Measurements from ENCODE around the gene DUSP2.

- TF ChIP-seq CTCF (conservative IDR thresholded peaks at IDR 0.05; ENCODE audit: low read depth in 2 of 2) (no peak), EZH2 (IDR thresholded peaks at IDR 0.05; ENCODE audit: low read depth, unreplicated experiment) (no peak), REST (IDR thresholded peaks at IDR 0.05; ENCODE audit: unreplicated experiment) (no peak), EZH2phosphoT487 (IDR thresholded peaks at IDR 0.05; ENCODE audit: unreplicated experiment) (no peak), POLR2AphosphoS5 (IDR thresholded peaks at IDR 0.05; ENCODE audit: low read depth) (no peak), JUNB (IDR thresholded peaks at IDR 0.05; ENCODE audit: unreplicated experiment) (no peak), ZNF331 (CRISPR knock-in tag; IDR thresholded peaks at IDR 0.05; ENCODE audit: low read depth) (no peak), CREB1 (CRISPR knock-in tag; IDR thresholded peaks at IDR 0.05; ENCODE audit: low read depth) (no peak), ZNF114 (CRISPR knock-in tag; IDR thresholded peaks at IDR 0.05) (no peak), ETS1 (IDR thresholded peaks at IDR 0.05) (no peak)
Observed at GRCh38 chr2:96157649-96158553, 12.7 kb upstream of the DUSP2 start.

Data from GM23338 (cell line).